ENCODE results near the gene NOTCH4. TPM values are rescaled to one million over a fixed set of nuclear protein-coding genes. Genes with fewer than 3 reads are reported as not detected.
"Not testable (repeated sequence)": the region's sequence is repeated elsewhere in the genome, so short reads cannot be mapped to it uniquely, and the experiment has no call there.

Gene NOTCH4
- total RNA-seq, 1 experiment from 2014 or later: 0.43 TPM

GRCh38 chr6:32185681-32186131 is 38.2 kb downstream of the NOTCH4 start:
- H3K9me3 Mint-ChIP-seq (ENCODE audit: unreplicated experiment); H3K27me3 ChIP-seq (replicated peaks; ENCODE audit: control insufficient read depth, insufficient read depth, low read length); H3K27me3 Mint-ChIP-seq (ENCODE audit: insufficient read depth, unreplicated experiment); BruUV-seq (replicated peaks); intact Hi-C loops (cut with micrococcal nuclease; ENCODE audit: unreplicated experiment); H3K4me3 Mint-ChIP-seq (ENCODE audit: unreplicated experiment); H3K36me3 ChIP-seq (ENCODE audit: control insufficient read depth, insufficient read depth, low read length); H3K9me3 ChIP-seq; DNase-seq; H3K4me3 ChIP-seq (ENCODE audit: low read depth, low read length): not testable (repeated sequence)
- H3K4me1 Mint-ChIP-seq (ENCODE audit: low read depth, unreplicated experiment): peaks cover 24% of the 10 kb centered on the region
- CTCF ChIA-PET: interaction anchor here (0.6 kb wide), 1 partner anchor 15 kb away, joined by 3 read pairs; no protein-coding TSS in a partner anchor
- peak overlapping the region; percentile 29 for H3K27ac Mint-ChIP-seq (ENCODE audit: unreplicated experiment)
- H3K4me1 ChIP-seq: peaks cover 20% of the 10 kb centered on the region
- peaks cover 56% of the 10 kb centered on the region for H3K36me3 Mint-ChIP-seq (ENCODE audit: insufficient read depth, unreplicated experiment)
- POLR2A ChIA-PET: interaction anchor here (2.1 kb wide), 1 partner anchor 10 kb away, joined by 7 read pairs; no protein-coding TSS in a partner anchor

GRCh38 chr6:32184084-32184640 is 39.7 kb downstream of the NOTCH4 start, which contains the start of gene AGER:
Gene AGER (minus strand): TSS chr6:32184253. CDS start chr6:32184222, 31 bp downstream.
- no peak for TF ChIP-seq CTCF (IDR thresholded peaks at IDR 0.05; ENCODE audit: insufficient read depth in 1 of 2, low read depth in 1 of 2, low read length in 1 of 2, severe bottlenecking in 1 of 2, unreplicated experiment in 1 of 2)
- H3K27ac Mint-ChIP-seq (ENCODE audit: unreplicated experiment): peak within 1 kb of the TSS; percentile 58
- CTCF ChIA-PET: no interaction called here
- no peaks in the 10 kb centered on the region for H3K9me3 Mint-ChIP-seq (ENCODE audit: unreplicated experiment)
- H3K36me3 Mint-ChIP-seq (ENCODE audit: insufficient read depth, unreplicated experiment): peaks cover 58% of the 10 kb centered on the region
- Histone ChIP-seq H3K36me3 (ENCODE audit: control insufficient read depth, insufficient read depth, low read length) (peaks cover 3% of the 10 kb centered on the region), H3K4me1 (peaks cover 18% of the 10 kb centered on the region), H3K9me3 (no peaks in the 10 kb centered on the region), H3K4me3 (ENCODE audit: low read depth, low read length) (no peak within 1 kb of the TSS), H3K27me3 (replicated peaks; ENCODE audit: control insufficient read depth, insufficient read depth, low read length) (no peaks in the 10 kb centered on the region)
- BruUV-seq (replicated peaks): no TSS peak
- H3K27me3 Mint-ChIP-seq (ENCODE audit: insufficient read depth, unreplicated experiment): no peaks in the 10 kb centered on the region
- POLR2A ChIA-PET: no interaction called here
- H3K4me1 Mint-ChIP-seq (ENCODE audit: low read depth, unreplicated experiment): peaks cover 33% of the 10 kb centered on the region
- intact Hi-C loops (cut with micrococcal nuclease; ENCODE audit: unreplicated experiment): no loop called here
- DNase-seq: no peak
- no peak within 1 kb of the TSS for H3K4me3 Mint-ChIP-seq (ENCODE audit: unreplicated experiment)

- H3K9me3 ChIP-seq: no peaks in the 10 kb centered on the region
- Mint-ChIP-seq H3K4me3 (ENCODE audit: unreplicated experiment) (no peak overlapping the region), H3K9me3 (ENCODE audit: unreplicated experiment) (no peaks in the 10 kb centered on the region), H3K27me3 (ENCODE audit: insufficient read depth, unreplicated experiment) (no peaks in the 10 kb centered on the region), H3K27ac (ENCODE audit: unreplicated experiment) (peak overlapping the region; percentile 58), H3K36me3 (ENCODE audit: insufficient read depth, unreplicated experiment) (peaks cover 61% of the 10 kb centered on the region), H3K4me1 (ENCODE audit: low read depth, unreplicated experiment) (peaks cover 33% of the 10 kb centered on the region)
- no peak overlapping the region for H3K4me3 ChIP-seq (ENCODE audit: low read depth, low read length)
- H3K27me3 ChIP-seq (replicated peaks; ENCODE audit: control insufficient read depth, insufficient read depth, low read length): no peaks in the 10 kb centered on the region
- CTCF ChIA-PET: no interaction called here
- TF ChIP-seq CTCF (IDR thresholded peaks at IDR 0.05; ENCODE audit: insufficient read depth in 1 of 2, low read depth in 1 of 2, low read length in 1 of 2, severe bottlenecking in 1 of 2, unreplicated experiment in 1 of 2): no peak
- no TSS peak for BruUV-seq (replicated peaks)
- H3K4me1 ChIP-seq: peaks cover 12% of the 10 kb centered on the region
- intact Hi-C loops (cut with micrococcal nuclease; ENCODE audit: unreplicated experiment): no loop called here
- peaks cover 3% of the 10 kb centered on the region for H3K36me3 ChIP-seq (ENCODE audit: control insufficient read depth, insufficient read depth, low read length)
- POLR2A ChIA-PET: no interaction called here
- no peak for DNase-seq
Measured at GRCh38 chr6:32183483-32184083, 40.3 kb downstream of the NOTCH4 start.

Data from Caco-2 (cell line).